HepG2 (cell line): ENCODE measurements around the gene ADARB1. TPM values are rescaled to one million over a fixed set of nuclear protein-coding genes. Genes with fewer than 3 reads are reported as not detected.
A peak's percentile ranks its signal among the peaks of the same experiment; 100 is the strongest.

Experiments used
- ATAC-seq: fragments of 200-7000 bp; cut with Tn5 transposase; 3 replicates; pipeline ENCODE4 v1.9.1; 2020; ENCODE audit warnings: mild to moderate bottlenecking, moderate library complexity
- BruUV-seq: library from RNA; stranded (reverse); fragments of 400-500 nt; replicated peaks from 2 replicates; lab custom pipeline; 2021; lab: Mats Ljungman, UMichigan
- CTCF ChIA-PET: fragments of 300-600 bp; formaldehyde crosslinking; extraction: SDS; loops from one replicate; lab custom pipeline; 2021; ENCODE audit warnings: low total read pairs, inconsistent platforms, low intra/inter-chr PET ratio; lab: Yijun Ruan, JAX
- POLR2A ChIA-PET: fragments of 350-600 bp; sonication (Branson Sonifier 250); formaldehyde crosslinking; loops from one replicate; lab custom pipeline; 2020; ENCODE audit warnings: antibody characterized with exemption, inconsistent platforms; lab: Yijun Ruan, JAX
- DNase-seq: peaks from one replicate; pipeline ENCODE4 v3.0.0-alpha.2; 2015; ENCODE audit warnings: low spot score
- FAIRE-seq: peaks from 3 replicates; lab custom pipeline; 2011; peaks lifted over from hg19 to GRCh38; lab: Jason Lieb, UNC
- H2AFZ ChIP-seq: one replicate; pipeline ENCODE4 v1.6.1; 2011; ENCODE audit warnings: low read length, inconsistent platforms
- H3K27ac ChIP-seq: fragments of 300-600 bp; 3 replicates; pipeline ENCODE4 v1.8.0; 2011; ENCODE audit warnings: mixed run types, mild to moderate bottlenecking, mixed read lengths, low read length, inconsistent platforms; ENCODE audit not compliant: insufficient read depth; ENCODE audit errors: extremely low read length
- H3K27me3 ChIP-seq, 2 experiments: fragments of 200-600 bp in 1 of 2; 2 replicates in 1 of 2; 3 replicates in 1 of 2; pipeline versions ENCODE4 v1.6.0 to v1.8.0; 2011; ENCODE audit warnings: low read length in 2 of 2, mild to moderate bottlenecking in 2 of 2, moderate library complexity in 2 of 2, inconsistent platforms in 1 of 2; ENCODE audit not compliant: insufficient read depth in 2 of 2, control insufficient read depth in 1 of 2
- H3K36me3 ChIP-seq, 2 experiments: fragments of 200-600 bp in 1 of 2; replicated peaks in 1 of 2; 2 replicates in 1 of 2; 3 replicates in 1 of 2; pipeline versions ENCODE4 v1.5.1 to v1.8.0; 2011; ENCODE audit warnings: low read length in 2 of 2, inconsistent platforms in 1 of 2; ENCODE audit not compliant: insufficient read depth in 2 of 2, control insufficient read depth in 1 of 2
- H3K4me1 ChIP-seq: 2 replicates; pipeline ENCODE4 v1.5.1; 2012; ENCODE audit warnings: low read length, inconsistent platforms; ENCODE audit not compliant: insufficient read depth
- H3K4me2 ChIP-seq: 2 replicates; pipeline ENCODE4 v1.6.0; 2011; ENCODE audit warnings: low read depth, low read length, inconsistent platforms
- H3K4me3 ChIP-seq, 3 experiments: fragments of 200-600 bp in 1 of 3; sonication (generic), shearing (Covaris generic) in 1 of 3; replicated peaks in 1 of 3; 2 replicates each; pipeline ENCODE4 v1.5.1; 2011 to 2016; ENCODE audit warnings: low read length in 3 of 3, inconsistent platforms in 2 of 3, low read depth in 2 of 3, mild to moderate bottlenecking in 2 of 3, control low read depth in 1 of 3, mixed read lengths in 1 of 3; ENCODE audit not compliant: insufficient read depth in 1 of 3
- H3K79me2 ChIP-seq: one replicate; pipeline ENCODE4 v1.6.1; 2011; ENCODE audit warnings: low read length, inconsistent platforms; ENCODE audit not compliant: insufficient read depth
- H3K9ac ChIP-seq: 2 replicates; pipeline ENCODE4 v1.6.0; 2011; ENCODE audit warnings: mild to moderate bottlenecking, low read depth, low read length, inconsistent platforms; ENCODE audit not compliant: insufficient read depth
- H3K9me3 ChIP-seq: 2 replicates; pipeline ENCODE4 v1.5.1; 2012; ENCODE audit warnings: mild to moderate bottlenecking, low read length
- H4K20me1 ChIP-seq: 2 replicates; pipeline ENCODE4 v1.6.0; 2011; ENCODE audit warnings: inconsistent platforms, mild to moderate bottlenecking, low read length, moderate library complexity; ENCODE audit not compliant: insufficient read depth
- ELK4 ChIP-seq: sonication (generic); formaldehyde crosslinking; IDR thresholded peaks from 2 replicates; pipeline ENCODE4 v1.9.0; 2021; ENCODE audit warnings: missing genetic modification reagents, borderline replicate concordance
- XBP1 ChIP-seq: sonication (generic); formaldehyde crosslinking; IDR thresholded peaks from 2 replicates; pipeline ENCODE4 v1.5.0; 2020; ENCODE audit warnings: missing genetic modification reagents
- ZBTB8A ChIP-seq: sonication (generic); formaldehyde crosslinking; IDR thresholded peaks from 2 replicates; pipeline ENCODE4 v1.4.0; 2020; ENCODE audit warnings: mild to moderate bottlenecking, low read depth, missing genetic modification reagents, borderline replicate concordance
- ZNF121 ChIP-seq: sonication (generic); formaldehyde crosslinking; IDR thresholded peaks from 2 replicates; pipeline ENCODE4 v1.5.0; 2020; ENCODE audit warnings: mild to moderate bottlenecking, missing genetic modification reagents
- ZNF354B ChIP-seq: sonication (generic); formaldehyde crosslinking; IDR thresholded peaks from 2 replicates; pipeline ENCODE4 v1.8.0; 2022; ENCODE audit warnings: mild to moderate bottlenecking, missing genetic modification reagents
- ZUFSP ChIP-seq: sonication (generic); formaldehyde crosslinking; IDR thresholded peaks from 2 replicates; pipeline ENCODE4 v1.9.0; 2021; ENCODE audit warnings: missing genetic modification reagents, mild to moderate bottlenecking, borderline replicate concordance
- WGBS: methylation state at CpG from one replicate; pipeline ENCODE4 v1.1.6; 2017; ENCODE audit warnings: low lambda C conversion rate; 5-methylcytosine and 5-hydroxymethylcytosine counted together
- in situ Hi-C: cut with HindIII; loops from 2 replicates; pipeline ENCODE4 v1.10.0; 2017; ENCODE audit warnings: low pct_unique_long_range_greater_than_20kb; ENCODE audit not compliant: extremely low pct_ligation_motif_present
- intact Hi-C: fragments of 100-400 bp; cut with micrococcal nuclease; formaldehyde crosslinking; loops from one replicate; pipeline ENCODE4 v1.10.0; 2022; ENCODE audit not compliant: unreplicated experiment
- polyA plus RNA-seq, 8 experiments: library from polyadenylated mRNA; depleted of rRNA in 3 of 8; stranded (reverse) in 7 of 8; unstranded in 1 of 8; fragments of >200 nt; fragmentation: Illumina TruSeq in 4 of 8; extraction: Trizol in 4 of 8; gene quantifications; 2 replicates each; pipeline versions ENCODE4 v1.2.1 to v1.2.3, GENCODE V29; 2011 to 2016; ENCODE audit warnings: low read depth in 4 of 8, missing spikeins in 1 of 8, mixed read lengths in 1 of 8; ENCODE audit not compliant: insufficient read depth in 1 of 8
- total RNA-seq, 5 experiments: library from RNA; depleted of rRNA; stranded (reverse); fragments of >200 nt; fragmentation: Illumina TruSeq; extraction: Trizol; gene quantifications; 2 replicates each; pipeline ENCODE4 v1.2.3, GENCODE V29; 2016; ENCODE audit warnings: low read depth in 1 of 5

Gene ADARB1
- total and polyA plus RNA-seq, 2 of the 13 experiments (the other 11 are each of a cell fraction or from before 2014, with no cell fraction given), result 6.6 to 10.0 TPM

DNA sequence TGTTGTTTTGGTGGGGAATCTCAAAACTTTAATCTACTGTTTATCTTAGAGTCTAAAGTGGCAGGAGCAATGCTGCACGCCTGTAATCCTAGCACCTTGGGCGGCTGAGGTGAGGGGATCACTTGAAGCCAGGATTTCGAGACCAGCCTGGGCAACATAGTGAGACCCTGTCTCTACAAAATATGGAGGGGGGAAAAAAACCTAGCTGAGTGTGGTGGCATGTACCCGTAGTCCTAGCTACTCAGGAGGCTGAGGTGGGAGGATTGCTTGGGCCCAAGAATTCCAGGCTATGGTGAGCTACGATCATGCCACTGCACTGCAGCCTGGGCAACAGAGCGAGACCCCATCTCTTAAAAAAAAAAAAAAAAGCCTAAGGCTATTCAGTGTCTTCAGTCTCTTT lies 175.2 kb downstream of the ADARB1 start:
- FAIRE-seq, result no peak
- no peak overlapping the region for H3K4me2 ChIP-seq
- in situ Hi-C loops, result no loop called here
- DNase-seq, result no peak
- no peak overlapping the region for H3K4me3 ChIP-seq
- no peak overlapping the region for H3K27ac ChIP-seq
- POLR2A ChIA-PET, result no interaction called here
- no TSS peak for BruUV-seq
- TF ChIP-seq ZBTB8A (CRISPR knock-in tag) (no peak), ZNF121 (CRISPR knock-in tag) (peak; percentile 47; the same call in 1 of the 2 replicates)
- TF ChIP-seq, all 625 proteins: peak for 1
- no peak overlapping the region for H3K9ac ChIP-seq
- H2AFZ ChIP-seq, result no peak overlapping the region
- CTCF ChIA-PET, result no interaction called here
- 69% methylated on average over 5 of the region's 6 CpGs for WGBS
- H3K79me2 ChIP-seq, result no peaks in the 10 kb centered on the region
- no peaks in the 10 kb centered on the region for H4K20me1 ChIP-seq
- H3K36me3 ChIP-seq, result no peaks in the 10 kb centered on the region
- peaks cover 16% of the 10 kb centered on the region for H3K4me1 ChIP-seq
- H3K9me3 ChIP-seq, result peaks cover 4% of the 10 kb centered on the region; the same call in 1 of the 2 replicates
- intact Hi-C loops, result no loop called here
- peaks cover 8 to 70% of the 10 kb centered on the region in 2 experiments; a peak in 4 of 5 replicates for H3K27me3 ChIP-seq
- no peak for ATAC-seq

GRCh38 chr21:45250272-45250671 lies 175.9 kb downstream of the ADARB1 start:
- H3K27ac ChIP-seq, result no peak overlapping the region
- ATAC-seq (no peak), FAIRE-seq (no peak), DNase-seq (no peak)
- peaks cover 8 to 76% of the 10 kb centered on the region in 2 experiments; a peak in 4 of 5 replicates for H3K27me3 ChIP-seq
- H3K79me2 ChIP-seq, result no peaks in the 10 kb centered on the region
- H3K4me2 ChIP-seq, result no peak overlapping the region
- H3K4me1 ChIP-seq, result peaks cover 23% of the 10 kb centered on the region
- in situ Hi-C loops (no loop called here), intact Hi-C loops (no loop called here)
- no peak overlapping the region for H3K9ac ChIP-seq
- H3K9me3 ChIP-seq, result peaks cover 4% of the 10 kb centered on the region; the same call in 1 of the 2 replicates
- TF ChIP-seq ZUFSP (CRISPR knock-in tag) (no peak), ZNF354B (CRISPR knock-in tag) (no peak), ELK4 (CRISPR knock-in tag) (no peak), XBP1 (CRISPR knock-in tag) (no peak)
- ChIA-PET CTCF (no interaction called here), POLR2A (no interaction called here)
- no peaks in the 10 kb centered on the region for H3K36me3 ChIP-seq
- no TSS peak for BruUV-seq
- no peak overlapping the region for H3K4me3 ChIP-seq
- no peak overlapping the region for H2AFZ ChIP-seq
- WGBS, result 66% methylated on average over 3 of the region's 3 CpGs
- H4K20me1 ChIP-seq, result no peaks in the 10 kb centered on the region
